Activated CD4-positive, alpha-beta memory T cell treated with anti-CD3 and anti-CD28 coated beads for 36 hours (primary cell): ENCODE data around the gene CBFB. TPM values are rescaled to one million over a fixed set of nuclear protein-coding genes. Genes with fewer than 3 reads are reported as not detected.

Experiments
- CTCF ChIA-PET: fragments of 350-600 bp; sonication (Branson Sonifier 250); formaldehyde crosslinking; loops from one replicate; lab custom pipeline; 2021; ENCODE audit warnings: antibody characterized with exemption, inconsistent platforms; lab: Charles Lee
- POLR2A ChIA-PET: fragments of 350-600 bp; sonication (Branson Sonifier 250); formaldehyde crosslinking; loops from one replicate; lab custom pipeline; 2021; ENCODE audit warnings: antibody characterized with exemption; lab: Charles Lee
- DNase-seq: peaks from one replicate; pipeline ENCODE4 v3.0.0-alpha.2; 2020
- H3K27ac Mint-ChIP-seq: one replicate; pipeline ENCODE4 v1.8.0; 2021; ENCODE audit warnings: mixed read lengths
- H3K27me3 Mint-ChIP-seq: one replicate; pipeline ENCODE4 v1.8.0; 2021; ENCODE audit warnings: mixed read lengths
- H3K36me3 Mint-ChIP-seq: one replicate; pipeline ENCODE4 v1.8.0; 2021; ENCODE audit warnings: mixed read lengths
- H3K4me1 Mint-ChIP-seq: one replicate; pipeline ENCODE4 v1.8.0; 2021; ENCODE audit warnings: low read depth, mixed read lengths
- H3K4me3 Mint-ChIP-seq: one replicate; pipeline ENCODE4 v1.8.0; 2021; ENCODE audit warnings: mild to moderate bottlenecking, mixed read lengths
- H3K9me3 Mint-ChIP-seq: one replicate; pipeline ENCODE4 v1.8.0; 2021; ENCODE audit warnings: mixed read lengths
- intact Hi-C: fragments of 100-400 bp; cut with micrococcal nuclease; formaldehyde crosslinking; loops from one replicate; pipeline ENCODE4 v1.15.1; 2023
- total RNA-seq, 2 experiments: library from RNA; stranded (reverse); gene quantifications; one replicate each; pipeline ENCODE4 v1.2.3, GENCODE V29; 2021

CBFB gene
- total RNA-seq, 2 experiments from 2014 or later, result 155 to 163 TPM

GRCh38 chr16:67027046-67027445 is 1.9 kb upstream of the CBFB start:
- intact Hi-C loops, result loop anchor here (5.0 kb wide), 1 partner anchor 535 kb away; the partner anchor contains the start of gene CTCF
- peak overlapping the region; percentile 27 for H3K4me3 Mint-ChIP-seq
- peaks cover 17% of the 10 kb centered on the region for H3K36me3 Mint-ChIP-seq
- peaks cover 32% of the 10 kb centered on the region for H3K4me1 Mint-ChIP-seq
- POLR2A ChIA-PET, result interaction anchor here (2.1 kb wide), 1 partner anchor 13 kb away, joined by 7 read pairs; no protein-coding TSS in a partner anchor
- CTCF ChIA-PET, result interaction anchor here (1.7 to 8.0 kb wide), 3 partner anchors 10 to 160 kb away, joined by 5 to 56 read pairs (median 35); no protein-coding TSS in a partner anchor
- H3K27me3 Mint-ChIP-seq, result no peaks in the 10 kb centered on the region
- peak overlapping the region; percentile 18 for H3K27ac Mint-ChIP-seq
- peak; percentile 8 for DNase-seq
- H3K9me3 Mint-ChIP-seq, result no peaks in the 10 kb centered on the region

- peak overlapping the region; percentile 83 for H3K4me3 Mint-ChIP-seq
- peaks cover 25% of the 10 kb centered on the region for H3K36me3 Mint-ChIP-seq
- H3K27me3 Mint-ChIP-seq, result no peaks in the 10 kb centered on the region
- peaks cover 38% of the 10 kb centered on the region for H3K4me1 Mint-ChIP-seq
- peak overlapping the region; percentile 93 for H3K27ac Mint-ChIP-seq
- intact Hi-C loops, result loop anchor here (5.0 kb wide), 1 partner anchor 534 kb away; the partner anchor contains the start of gene CTCF
- ChIA-PET POLR2A (interaction anchor here (0.7 to 3.7 kb wide), 11 partner anchors 9 to 132 kb away, joined by 3 to 21 read pairs (median 6); partner anchors contain the start of genes FBXL8 and TRADD), CTCF (interaction anchor here (0.7 to 8.0 kb wide), 8 partner anchors 9 to 161 kb away, joined by 3 to 56 read pairs (median 4); no protein-coding TSS in a partner anchor)
- H3K9me3 Mint-ChIP-seq, result no peaks in the 10 kb centered on the region
- no peak for DNase-seq
These were observed 718 bp upstream of the CBFB start for GRCh38 chr16:67028167-67028695.

- Mint-ChIP-seq H3K4me1 (peaks cover 42% of the 10 kb centered on the region), H3K9me3 (no peaks in the 10 kb centered on the region), H3K27ac (peak overlapping the region; percentile 84), H3K36me3 (peaks cover 29% of the 10 kb centered on the region), H3K4me3 (peak overlapping the region; percentile 89), H3K27me3 (no peaks in the 10 kb centered on the region)
- intact Hi-C loops, result loop anchor here (1.0 to 5.0 kb wide), 2 partner anchors 26 to 533 kb away; partner anchors contain the start of gene CTCF
- ChIA-PET CTCF (interaction anchor here (0.6 to 8.0 kb wide), 16 partner anchors 9 to 133 kb away, joined by 3 to 56 read pairs (median 4); partner anchors contain the start of genes B3GNT9, FBXL8 and TRADD), POLR2A (interaction anchor here (0.6 to 3.7 kb wide), 13 partner anchors 11 to 690 kb away, joined by 3 to 21 read pairs (median 6); partner anchors contain the start of genes FBXL8, GFOD2 and TRADD)
- peak; percentile 77 for DNase-seq
These were observed 526 bp downstream of the CBFB start for GRCh38 chr16:67029254-67030096.

GRCh38 chr16:67030221-67030962 is 1.4 kb downstream of the CBFB start:
- ChIA-PET POLR2A (interaction anchor here (0.6 to 3.7 kb wide), 12 partner anchors 12 to 689 kb away, joined by 3 to 21 read pairs (median 6); partner anchors contain the start of genes FBXL8, GFOD2 and TRADD), CTCF (interaction anchor here (0.6 to 8.0 kb wide), 20 partner anchors 10 to 155 kb away, joined by 3 to 56 read pairs (median 4); partner anchors contain the start of genes B3GNT9, FBXL8 and TRADD)
- Mint-ChIP-seq H3K27ac (peak overlapping the region; percentile 84), H3K36me3 (peaks cover 36% of the 10 kb centered on the region), H3K27me3 (no peaks in the 10 kb centered on the region), H3K4me3 (peak overlapping the region; percentile 89), H3K9me3 (no peaks in the 10 kb centered on the region), H3K4me1 (peaks cover 43% of the 10 kb centered on the region)
- intact Hi-C loops, result no loop called here
- no peak for DNase-seq

GRCh38 chr16:67034487-67034886 is 5.5 kb downstream of the CBFB start:
- H3K27ac Mint-ChIP-seq, result no peak overlapping the region
- H3K27me3 Mint-ChIP-seq, result no peaks in the 10 kb centered on the region
- intact Hi-C loops, result no loop called here
- ChIA-PET CTCF (interaction anchor here (1.3 kb wide), 1 partner anchor 16 kb away, joined by 7 read pairs; no protein-coding TSS in a partner anchor), POLR2A (no interaction called here)
- H3K4me3 Mint-ChIP-seq, result no peak overlapping the region
- no peak for DNase-seq
- peaks cover 48% of the 10 kb centered on the region for H3K36me3 Mint-ChIP-seq
- H3K9me3 Mint-ChIP-seq, result no peaks in the 10 kb centered on the region
- peaks cover 58% of the 10 kb centered on the region for H3K4me1 Mint-ChIP-seq

- H3K9me3 Mint-ChIP-seq, result no peaks in the 10 kb centered on the region
- H3K4me3 Mint-ChIP-seq, result no peak overlapping the region
- peaks cover 45% of the 10 kb centered on the region for H3K36me3 Mint-ChIP-seq
- DNase-seq, result no peak
- peaks cover 63% of the 10 kb centered on the region for H3K4me1 Mint-ChIP-seq
- H3K27ac Mint-ChIP-seq, result no peak overlapping the region
- POLR2A ChIA-PET, result no interaction called here
- CTCF ChIA-PET, result interaction anchor here (1.3 kb wide), 1 partner anchor 17 kb away, joined by 7 read pairs; no protein-coding TSS in a partner anchor
- intact Hi-C loops, result no loop called here
- no peaks in the 10 kb centered on the region for H3K27me3 Mint-ChIP-seq
These were observed 6.4 kb downstream of the CBFB start for GRCh38 chr16:67035364-67035763.

GRCh38 chr16:67036323-67036741 is 7.4 kb downstream of the CBFB start:
- no peak for DNase-seq
- intact Hi-C loops, result no loop called here
- Mint-ChIP-seq H3K4me3 (no peak overlapping the region), H3K4me1 (peaks cover 65% of the 10 kb centered on the region), H3K36me3 (peaks cover 43% of the 10 kb centered on the region), H3K27ac (no peak overlapping the region), H3K9me3 (no peaks in the 10 kb centered on the region), H3K27me3 (no peaks in the 10 kb centered on the region)
- ChIA-PET POLR2A (no interaction called here), CTCF (interaction anchor here (0.5 kb wide), 1 partner anchor 364 kb away, joined by 6 read pairs; no protein-coding TSS in a partner anchor)

GRCh38 chr16:67039260-67040020 is 10.5 kb downstream of the CBFB start:
- intact Hi-C loops, result loop anchor here (2.0 kb wide), 1 partner anchor 13 kb away; no protein-coding TSS in a partner anchor
- Mint-ChIP-seq H3K4me3 (no peak overlapping the region), H3K27me3 (no peaks in the 10 kb centered on the region), H3K4me1 (peaks cover 54% of the 10 kb centered on the region), H3K36me3 (peaks cover 31% of the 10 kb centered on the region), H3K9me3 (no peaks in the 10 kb centered on the region), H3K27ac (no peak overlapping the region)
- CTCF ChIA-PET, result interaction anchor here (2.8 kb wide), 1 partner anchor 9 kb away, joined by 10 read pairs; no protein-coding TSS in a partner anchor
- no peak for DNase-seq
- POLR2A ChIA-PET, result no interaction called here

- Mint-ChIP-seq H3K27ac (no peak overlapping the region), H3K4me3 (no peak overlapping the region), H3K9me3 (no peaks in the 10 kb centered on the region), H3K36me3 (peaks cover 25% of the 10 kb centered on the region), H3K27me3 (no peaks in the 10 kb centered on the region), H3K4me1 (peaks cover 48% of the 10 kb centered on the region)
- ChIA-PET POLR2A (no interaction called here), CTCF (interaction anchor here (1.2 to 2.8 kb wide), 4 partner anchors 9 to 135 kb away, joined by 3 to 10 read pairs (median 4); no protein-coding TSS in a partner anchor)
- intact Hi-C loops, result no loop called here
- no peak for DNase-seq
These were observed 11.2 kb downstream of the CBFB start for GRCh38 chr16:67040166-67040565.

- peaks cover 23% of the 10 kb centered on the region for H3K36me3 Mint-ChIP-seq
- H3K27me3 Mint-ChIP-seq, result no peaks in the 10 kb centered on the region
- no peaks in the 10 kb centered on the region for H3K9me3 Mint-ChIP-seq
- H3K4me3 Mint-ChIP-seq, result no peak overlapping the region
- intact Hi-C loops, result no loop called here
- ChIA-PET CTCF (interaction anchor here (0.7 to 2.8 kb wide), 5 partner anchors 10 to 134 kb away, joined by 3 to 10 read pairs (median 3); no protein-coding TSS in a partner anchor), POLR2A (interaction anchor here (1.1 kb wide), 2 partner anchors 13 to 23 kb away, joined by 3 to 4 read pairs; no protein-coding TSS in a partner anchor)
- H3K4me1 Mint-ChIP-seq, result peaks cover 43% of the 10 kb centered on the region
- peak overlapping the region; percentile 5 for H3K27ac Mint-ChIP-seq
- no peak for DNase-seq
These were observed 12.0 kb downstream of the CBFB start for GRCh38 chr16:67040906-67041305.
